GM18507 (cell line): ENCODE results near the gene KCNH1.
"Not testable (repeated sequence)": the region's sequence is repeated elsewhere in the genome, so short reads cannot be mapped to it uniquely, and the experiment has no call there.

ENCODE experiments used
- DNase-seq: peaks from one replicate; pipeline ENCODE4 v3.0.0; 2011; ENCODE audit warnings: low read depth; ENCODE audit not compliant: insufficient read length; ENCODE audit errors: extremely low spot score
- FAIRE-seq: peaks from 2 replicates; lab custom pipeline; 2011; peaks lifted over from hg19 to GRCh38; lab: Jason Lieb, UNC

KCNH1 gene

GRCh38 chr1:210678306-210678705 is 455.6 kb downstream of the KCNH1 start:
- FAIRE-seq (no peak), DNase-seq (no peak)

- FAIRE-seq: peak; percentile 9
- no peak for DNase-seq
These were observed 456.4 kb downstream of the KCNH1 start for GRCh38 chr1:210677533-210677932.

- DNase-seq (no peak), FAIRE-seq (no peak)
These were observed 457.4 kb downstream of the KCNH1 start for GRCh38 chr1:210676539-210676938.

GRCh38 chr1:210674151-210674550 is 459.8 kb downstream of the KCNH1 start:
- DNase-seq (no peak), FAIRE-seq (no peak)

- FAIRE-seq (no peak), DNase-seq (no peak)
These were observed 464.0 kb downstream of the KCNH1 start for GRCh38 chr1:210669951-210670350.

- no peak for DNase-seq
- peak; percentile 45 for FAIRE-seq
These were observed 470.0 kb downstream of the KCNH1 start for GRCh38 chr1:210663730-210664573.

- no peak for FAIRE-seq
- DNase-seq: no peak
These were observed 471.5 kb downstream of the KCNH1 start for GRCh38 chr1:210662291-210663050.

GRCh38 chr1:210661520-210661919 is 472.4 kb downstream of the KCNH1 start:
- DNase-seq, FAIRE-seq: not testable (repeated sequence)

GRCh38 chr1:210657806-210658205 is 476.1 kb downstream of the KCNH1 start:
- no peak for FAIRE-seq
- DNase-seq: no peak

GRCh38 chr1:210655511-210655910 is 478.4 kb downstream of the KCNH1 start:
- no peak for FAIRE-seq

GRCh38 chr1:210654176-210654981 is 479.6 kb downstream of the KCNH1 start:
- DNase-seq (no peak), FAIRE-seq (no peak)

More at GRCh38 chr1:210655511-210655910, 478.4 kb downstream of the KCNH1 start:
- no peak for DNase-seq

- FAIRE-seq (peak; percentile 84), DNase-seq (no peak)
These were observed 480.2 kb downstream of the KCNH1 start for GRCh38 chr1:210653771-210654170.

GRCh38 chr1:210652329-210652954 is 481.5 kb downstream of the KCNH1 start:
- FAIRE-seq (no peak), DNase-seq (no peak)

- FAIRE-seq (no peak), DNase-seq (no peak)
These were observed 483.5 kb downstream of the KCNH1 start for GRCh38 chr1:210650403-210650802.

GRCh38 chr1:210648588-210649269 is 485.2 kb downstream of the KCNH1 start:
- FAIRE-seq (no peak), DNase-seq (no peak)

GRCh38 chr1:210647406-210648333 is 486.3 kb downstream of the KCNH1 start:
- DNase-seq (no peak), FAIRE-seq (no peak)

- DNase-seq: no peak
- FAIRE-seq: no peak
These were observed 487.7 kb downstream of the KCNH1 start for GRCh38 chr1:210646258-210646616.
